ENCODE data around the gene EPHB6. TPM values are rescaled to one million over a fixed set of nuclear protein-coding genes. Genes with fewer than 3 reads are reported as not detected.

EPHB6 gene
- total and polyA plus RNA-seq, 10 of the 15 experiments (the other 5 are each of a cell fraction or from before 2014, with no cell fraction given): 0.06 to 1.3 (median 0.37) TPM; not detected in 2

GRCh38 chr7:142855114-142855743 is 353 bp downstream of the EPHB6 start:
- intact Hi-C loops (cut with micrococcal nuclease; ENCODE audit: unreplicated experiment) (loop anchor here (2.0 kb wide), 1 partner anchor 360 kb away; no protein-coding TSS in a partner anchor), in situ Hi-C loops (cut with MboI) (no loop called here)
- Histone ChIP-seq H3K9me3 (replicated peaks; ENCODE audit: control insufficient read depth, insufficient read depth, low read length) (no peaks in the 10 kb centered on the region), H3K27ac (ENCODE audit: control insufficient read depth, insufficient read depth) (no peak overlapping the region), H4K20me1 (ENCODE audit: control insufficient read depth, insufficient read depth) (no peaks in the 10 kb centered on the region), H3K9ac (ENCODE audit: control insufficient read depth, insufficient read depth, low read length) (no peak overlapping the region), H3K4me2 (ENCODE audit: control insufficient read depth, insufficient read depth) (peak overlapping the region; percentile 100), H3K27me3 (replicated peaks in 1 of 2; ENCODE audit: control insufficient read depth in 2 of 2, insufficient read depth in 2 of 2, low read length in 1 of 2) (peaks cover 0 to 11% of the 10 kb centered on the region in 2 experiments), H3K79me2 (ENCODE audit: control insufficient read depth, insufficient read depth, low read length) (no peaks in the 10 kb centered on the region), H3K36me3 (ENCODE audit: control insufficient read depth in 2 of 2, insufficient read depth in 2 of 2, low read length in 1 of 2) (no peaks in the 10 kb centered on the region), H2AFZ (ENCODE audit: control insufficient read depth, low read depth, low read length) (peak overlapping the region; percentile 82; the same call in 1 of the 2 replicates), H3K4me1 (ENCODE audit: control insufficient read depth, insufficient read depth, low read length) (no peaks in the 10 kb centered on the region), H3K4me3 (peak overlapping the region; percentile 96)
- TF ChIP-seq CBFB (IDR thresholded peaks at IDR 0.05; ENCODE audit: low read depth): no peak
- peak; percentile 79 for TF ChIP-seq SUZ12 (IDR thresholded peaks at IDR 0.05; ENCODE audit: unreplicated experiment)
- ChIA-PET CTCF (interaction anchor here (0.8 to 2.7 kb wide), 9 partner anchors 17 to 360 kb away, joined by 3 to 20 read pairs (median 5); no protein-coding TSS in a partner anchor), SMC1A (ENCODE audit: uncharacterized antibody, unreplicated experiment) (interaction anchor here (1.0 to 2.1 kb wide), 7 partner anchors 23 to 148 kb away, joined by 3 to 8 read pairs (median 4); no protein-coding TSS in a partner anchor), POLR2A (no interaction called here), RAD21 (ENCODE audit: unreplicated experiment) (interaction anchor here (0.9 to 1.7 kb wide), 5 partner anchors 18 to 223 kb away, joined by 3 to 7 read pairs (median 4); no protein-coding TSS in a partner anchor)
- FAIRE-seq (no peak), ATAC-seq (peak; percentile 1; the same call in 2 of the 3 replicates), DNase-seq (ENCODE audit: low read depth, low spot score) (no peak)
- BruUV-seq (replicated peaks): no TSS peak
- WGBS (ENCODE audit: insufficient coverage, insufficient replicate concordance, low lambda C conversion rate, missing lambda C conversion rate): 25% methylated on average over 21 of the region's 43 CpGs

- RAD21 ChIA-PET (ENCODE audit: unreplicated experiment): interaction anchor here (0.9 to 1.1 kb wide), 2 partner anchors 17 to 43 kb away, joined by 3 read pairs; no protein-coding TSS in a partner anchor
- BruUV-seq (replicated peaks): no TSS peak
- CTCF ChIA-PET: interaction anchor here (0.7 to 2.7 kb wide), 5 partner anchors 10 to 145 kb away, joined by 3 to 18 read pairs (median 3); no protein-coding TSS in a partner anchor
- Histone ChIP-seq H3K4me3 (no peak overlapping the region), H3K27ac (ENCODE audit: control insufficient read depth, insufficient read depth) (no peak overlapping the region), H4K20me1 (ENCODE audit: control insufficient read depth, insufficient read depth) (no peaks in the 10 kb centered on the region), H3K9ac (ENCODE audit: control insufficient read depth, insufficient read depth, low read length) (no peak overlapping the region), H3K36me3 (ENCODE audit: control insufficient read depth in 2 of 2, insufficient read depth in 2 of 2, low read length in 1 of 2) (no peaks in the 10 kb centered on the region), H2AFZ (ENCODE audit: control insufficient read depth, low read depth, low read length) (no peak overlapping the region), H3K4me1 (ENCODE audit: control insufficient read depth, insufficient read depth, low read length) (no peaks in the 10 kb centered on the region), H3K79me2 (ENCODE audit: control insufficient read depth, insufficient read depth, low read length) (no peaks in the 10 kb centered on the region), H3K9me3 (replicated peaks; ENCODE audit: control insufficient read depth, insufficient read depth, low read length) (no peaks in the 10 kb centered on the region), H3K27me3 (replicated peaks in 1 of 2; ENCODE audit: control insufficient read depth in 2 of 2, insufficient read depth in 2 of 2, low read length in 1 of 2) (peaks cover 0 to 9% of the 10 kb centered on the region in 2 experiments; a peak in 3 of 4 replicates), H3K4me2 (ENCODE audit: control insufficient read depth, insufficient read depth) (no peak overlapping the region)
- TF ChIP-seq HDAC2 (IDR thresholded peaks at IDR 0.05) (no peak), SIN3A (IDR thresholded peaks at IDR 0.05; ENCODE audit: low read depth, low read length) (no peak), JUND (IDR thresholded peaks at IDR 0.05; ENCODE audit: low read depth, low read length) (no peak), IKZF1 (conservative IDR thresholded peaks at IDR 0.05) (no peak), NKRF (conservative IDR thresholded peaks at IDR 0.05) (no peak)
- WGBS (ENCODE audit: insufficient coverage, insufficient replicate concordance, low lambda C conversion rate, missing lambda C conversion rate): 91% methylated on average over 12 of the region's 12 CpGs
- no peak for FAIRE-seq
- POLR2A ChIA-PET: no interaction called here
- intact Hi-C loops (cut with micrococcal nuclease; ENCODE audit: unreplicated experiment) (loop anchor here (2.0 kb wide), 1 partner anchor 359 kb away; no protein-coding TSS in a partner anchor), in situ Hi-C loops (cut with MboI) (no loop called here)
- no peak for ATAC-seq
- no peak for DNase-seq (ENCODE audit: low read depth, low spot score)
- SMC1A ChIA-PET (ENCODE audit: uncharacterized antibody, unreplicated experiment): interaction anchor here (1.0 to 1.6 kb wide), 2 partner anchors 24 to 147 kb away, joined by 4 to 6 read pairs; no protein-coding TSS in a partner anchor
Observed at GRCh38 chr7:142855756-142856564, 1.1 kb downstream of the EPHB6 start.
